ENCODE measurements around the gene NBL1. TPM values are rescaled to one million over a fixed set of nuclear protein-coding genes. Genes with fewer than 3 reads are reported as not detected.
A peak's percentile ranks its signal among the peaks of the same experiment; 100 is the strongest.

Gene NBL1
- total and polyA plus RNA-seq, 9 of the 15 experiments (the other 6 are each of a cell fraction or from before 2014, with no cell fraction given) = 0.10 to 3.7 (median 1.8) TPM; not detected in 1

DNA sequence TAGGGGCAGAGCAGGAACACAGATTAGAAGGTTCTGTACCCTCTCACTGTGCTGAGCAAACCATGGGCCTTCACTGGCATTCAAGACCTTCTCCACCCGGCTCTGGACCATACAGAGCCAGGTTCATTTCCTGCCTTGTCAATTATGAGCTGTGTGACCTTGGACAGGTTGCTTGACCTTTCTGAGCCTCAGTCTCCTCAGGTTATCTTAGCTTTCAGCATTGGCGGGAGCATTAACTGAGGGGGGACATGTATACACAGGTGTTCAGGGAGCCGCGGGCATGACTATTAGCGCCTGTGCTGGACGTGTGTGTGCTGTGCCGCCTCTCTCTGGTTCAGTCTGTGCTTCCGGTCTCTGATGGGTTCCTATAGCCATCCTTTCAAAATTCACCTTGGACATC lies 52.7 kb downstream of the NBL1 start (continued):
- TF ChIP-seq RREB1 (CRISPR knock-in tag; IDR thresholded peaks at IDR 0.05) = no peak
- TF ChIP-seq CHD7 (IDR thresholded peaks at IDR 0.05; ENCODE audit: low read depth, low read length) = no peak
- TF ChIP-seq CUX1 (CRISPR knock-in tag; IDR thresholded peaks at IDR 0.05) = no peak
- TF ChIP-seq KDM1A (IDR thresholded peaks at IDR 0.05) = 0 out of 4 replicates have a peak, but pooled peaks of 1 of the 2 experiments have one; percentile 15
